ENCODE results near the gene SLC30A4. TPM values are rescaled to one million over a fixed set of nuclear protein-coding genes. Genes with fewer than 3 reads are reported as not detected.
"Not testable (repeated sequence)": the region's sequence is repeated elsewhere in the genome, so short reads cannot be mapped to it uniquely, and the experiment has no call there.

SLC30A4 gene
- total and polyA plus RNA-seq, 2 donors (not counting 1 experiment from before 2014, with no cell fraction given) = 6.7 to 9.1 TPM

DNA sequence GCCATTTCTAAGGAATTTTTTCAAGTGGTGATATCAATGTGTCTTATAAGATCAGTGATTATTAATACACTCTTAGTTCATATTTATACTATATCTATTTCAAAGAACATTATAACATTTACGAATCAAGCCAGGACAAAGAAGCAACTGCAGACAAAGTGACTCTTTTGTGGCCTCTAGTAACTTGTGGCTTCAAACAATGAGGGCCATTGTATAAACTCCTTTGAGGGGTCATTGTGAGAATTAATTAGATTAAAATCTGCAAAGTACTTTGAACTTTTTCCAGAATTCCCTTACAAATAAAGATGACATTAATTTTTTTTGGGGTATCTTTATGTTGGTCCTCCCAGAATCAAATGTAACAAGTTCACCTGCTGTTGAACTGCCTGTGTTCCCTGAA lies 12.3 kb upstream of the SLC30A4 start:
- no peak overlapping the region for H3K9ac ChIP-seq (ENCODE audit: low read length)
- CTCF ChIA-PET = interaction anchor here (1.2 kb wide), 1 partner anchor 36 kb away, joined by 3 read pairs; no protein-coding TSS in a partner anchor
- H4K20me1 ChIP-seq (ENCODE audit: control insufficient read depth, insufficient read depth, low read length, poor library complexity, severe bottlenecking) = no peaks in the 10 kb centered on the region
- WGBS (ENCODE audit: insufficient coverage) = no CpG with 5 or more reads among the region's 1 CpG
- ATAC-seq (ENCODE audit: low read depth) (no peak), DNase-seq (no peak)
- no peak overlapping the region for H3K27ac Mint-ChIP-seq
- H3K4me3 Mint-ChIP-seq = no peak overlapping the region
- no peak overlapping the region for H3K27ac ChIP-seq (ENCODE audit: low read length in 2 of 2)
- intact Hi-C loops (cut with micrococcal nuclease) = no loop called here
- H3K36me3 ChIP-seq (replicated peaks in 1 of 2; ENCODE audit: control extremely low read depth in 1 of 2, control insufficient read depth in 1 of 2, extremely low read depth in 1 of 2, insufficient read depth in 2 of 2, low read length in 1 of 2) = no peaks in the 10 kb centered on the region
- no peak overlapping the region for H3K4me2 ChIP-seq (replicated peaks; ENCODE audit: low read depth, low read length, poor library complexity, severe bottlenecking)
- H3K4me1 ChIP-seq (ENCODE audit: control insufficient read depth in 2 of 2, insufficient read depth in 2 of 2, low read length in 2 of 2) = no peaks in the 10 kb centered on the region
- POLR2A ChIA-PET = no interaction called here
- no peaks in the 10 kb centered on the region for H3K4me1 Mint-ChIP-seq
- no peak overlapping the region for H2AFZ ChIP-seq (ENCODE audit: insufficient read depth, low read depth, low read length, poor library complexity, severe bottlenecking)
- H3K27me3 Mint-ChIP-seq = peaks cover 3% of the 10 kb centered on the region
- H3K27me3 ChIP-seq (replicated peaks in 1 of 4; ENCODE audit: control extremely low read depth in 1 of 4, control insufficient read depth in 3 of 4, insufficient read depth in 4 of 4, low read length in 3 of 4) = no peaks in the 10 kb centered on the region
- H3K79me2 ChIP-seq (ENCODE audit: control insufficient read depth, insufficient read depth, low read length) = no peaks in the 10 kb centered on the region
- TF ChIP-seq EZH2 (IDR thresholded peaks at IDR 0.05; ENCODE audit: borderline replicate concordance, insufficient read depth, low read depth, low read length, poor library complexity, severe bottlenecking) = no peak
- TF ChIP-seq, protein P1, sequence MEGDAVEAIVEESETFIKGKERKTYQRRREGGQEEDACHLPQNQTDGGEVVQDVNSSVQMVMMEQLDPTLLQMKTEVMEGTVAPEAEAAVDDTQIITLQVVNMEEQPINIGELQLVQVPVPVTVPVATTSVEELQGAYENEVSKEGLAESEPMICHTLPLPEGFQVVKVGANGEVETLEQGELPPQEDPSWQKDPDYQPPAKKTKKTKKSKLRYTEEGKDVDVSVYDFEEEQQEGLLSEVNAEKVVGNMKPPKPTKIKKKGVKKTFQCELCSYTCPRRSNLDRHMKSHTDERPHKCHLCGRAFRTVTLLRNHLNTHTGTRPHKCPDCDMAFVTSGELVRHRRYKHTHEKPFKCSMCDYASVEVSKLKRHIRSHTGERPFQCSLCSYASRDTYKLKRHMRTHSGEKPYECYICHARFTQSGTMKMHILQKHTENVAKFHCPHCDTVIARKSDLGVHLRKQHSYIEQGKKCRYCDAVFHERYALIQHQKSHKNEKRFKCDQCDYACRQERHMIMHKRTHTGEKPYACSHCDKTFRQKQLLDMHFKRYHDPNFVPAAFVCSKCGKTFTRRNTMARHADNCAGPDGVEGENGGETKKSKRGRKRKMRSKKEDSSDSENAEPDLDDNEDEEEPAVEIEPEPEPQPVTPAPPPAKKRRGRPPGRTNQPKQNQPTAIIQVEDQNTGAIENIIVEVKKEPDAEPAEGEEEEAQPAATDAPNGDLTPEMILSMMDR (IDR thresholded peaks at IDR 0.05) = no peak
- no peaks in the 10 kb centered on the region for H3K9me3 Mint-ChIP-seq (ENCODE audit: insufficient read depth)
- no peak overlapping the region for H3K4me3 ChIP-seq (ENCODE audit: control extremely low read depth in 1 of 5, extremely low read depth in 1 of 5, insufficient read depth in 1 of 5, low read depth in 2 of 5, low read length in 4 of 5)
- no peaks in the 10 kb centered on the region for H3K9me3 ChIP-seq (ENCODE audit: control extremely low read depth in 1 of 3, control insufficient read depth in 2 of 3, insufficient read depth in 1 of 3, low read length in 2 of 3)

DNA sequence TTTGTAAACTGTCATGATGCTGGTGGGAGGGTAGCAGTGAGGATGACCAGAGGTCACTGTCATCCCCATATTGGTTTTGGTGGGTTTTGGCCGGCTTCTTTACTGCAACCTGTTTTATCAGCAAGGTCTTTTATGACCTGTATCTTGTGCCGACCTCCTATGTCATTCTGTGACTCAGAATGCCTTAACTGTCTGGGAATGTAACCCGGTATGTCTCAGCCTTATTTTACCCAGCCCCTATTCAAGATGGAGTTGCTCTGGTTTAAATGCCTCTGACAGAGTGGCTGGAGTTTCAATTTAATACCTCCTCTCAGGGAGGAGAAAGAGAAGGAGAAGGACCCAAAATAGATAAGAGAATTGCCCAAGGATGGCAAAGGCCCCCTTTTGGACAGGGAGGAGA lies 10.3 kb upstream of the SLC30A4 start:
- H3K79me2 ChIP-seq (ENCODE audit: control insufficient read depth, insufficient read depth, low read length); H3K4me2 ChIP-seq (replicated peaks; ENCODE audit: low read depth, low read length, poor library complexity, severe bottlenecking); H3K9ac ChIP-seq (ENCODE audit: low read length); H3K27ac ChIP-seq (ENCODE audit: low read length in 2 of 2); H3K36me3 ChIP-seq (replicated peaks in 1 of 2; ENCODE audit: control extremely low read depth in 1 of 2, control insufficient read depth in 1 of 2, extremely low read depth in 1 of 2, insufficient read depth in 2 of 2, low read length in 1 of 2); H3K4me1 ChIP-seq (ENCODE audit: control insufficient read depth in 2 of 2, insufficient read depth in 2 of 2, low read length in 2 of 2); H3K4me3 ChIP-seq (ENCODE audit: control extremely low read depth in 1 of 5, extremely low read depth in 1 of 5, insufficient read depth in 1 of 5, low read depth in 2 of 5, low read length in 4 of 5); intact Hi-C loops (cut with micrococcal nuclease); H2AFZ ChIP-seq (ENCODE audit: insufficient read depth, low read depth, low read length, poor library complexity, severe bottlenecking); H4K20me1 ChIP-seq (ENCODE audit: control insufficient read depth, insufficient read depth, low read length, poor library complexity, severe bottlenecking); H3K27me3 Mint-ChIP-seq; DNase-seq; H3K27ac Mint-ChIP-seq; H3K4me1 Mint-ChIP-seq; H3K4me3 Mint-ChIP-seq; CTCF ChIA-PET; ATAC-seq (ENCODE audit: low read depth); H3K27me3 ChIP-seq (replicated peaks in 1 of 4; ENCODE audit: control extremely low read depth in 1 of 4, control insufficient read depth in 3 of 4, insufficient read depth in 4 of 4, low read length in 3 of 4); H3K9me3 ChIP-seq (ENCODE audit: control extremely low read depth in 1 of 3, control insufficient read depth in 2 of 3, insufficient read depth in 1 of 3, low read length in 2 of 3); H3K9me3 Mint-ChIP-seq (ENCODE audit: insufficient read depth); POLR2A ChIA-PET: not testable (repeated sequence)
- 100% methylated on average over 1 of the region's 3 CpGs for WGBS (ENCODE audit: insufficient coverage)

Measured in B cell (primary cell).